GM19468 (cell line): Measurements from ENCODE around the gene DMRTA2.
"Not testable (repeated sequence)": the region's sequence is repeated elsewhere in the genome, so short reads cannot be mapped to it uniquely, and the experiment has no call there.

Source experiments
- ATAC-seq: cut with Tn5 transposase; IDR thresholded peaks from one replicate; pipeline ENCODE4 v1.9.1; 2021; ENCODE audit warnings: mild to moderate bottlenecking, moderate library complexity, moderate number of reproducible peaks; ENCODE audit not compliant: unreplicated experiment; ENCODE audit errors: extremely low read depth

Gene DMRTA2

GRCh38 chr1:50393522-50394120, 29.6 kb downstream of the DMRTA2 start:
- no peak for ATAC-seq

- ATAC-seq: not testable (repeated sequence)
Measured at GRCh38 chr1:50381551-50381950, 41.7 kb downstream of the DMRTA2 start.

- no peak for ATAC-seq
Measured at GRCh38 chr1:50378770-50379169, 44.5 kb downstream of the DMRTA2 start.

GRCh38 chr1:50373532-50373931, 49.7 kb downstream of the DMRTA2 start:
- no peak for ATAC-seq

- no peak for ATAC-seq
Measured at GRCh38 chr1:50371749-50372148, 51.5 kb downstream of the DMRTA2 start.

GRCh38 chr1:50369830-50370229, 53.4 kb downstream of the DMRTA2 start:
- no peak for ATAC-seq

- no peak for ATAC-seq
Measured at GRCh38 chr1:50369008-50369634, 54.1 kb downstream of the DMRTA2 start.

GRCh38 chr1:50368179-50369007, 54.9 kb downstream of the DMRTA2 start:
- ATAC-seq: no peak
